ENCODE measurements around the gene IL1RAPL2. TPM values are rescaled to one million over a fixed set of nuclear protein-coding genes. Genes with fewer than 3 reads are reported as not detected.
"Not testable (repeated sequence)": the region's sequence is repeated elsewhere in the genome, so short reads cannot be mapped to it uniquely, and the experiment has no call there.

Gene IL1RAPL2
- total RNA-seq, 1 donor from 2014 or later = 1.0 TPM

GRCh38 chrX:105115596-105116320 lies 549.8 kb downstream of the IL1RAPL2 start:
- H3K9ac ChIP-seq (ENCODE audit: low read depth in 1 of 3, low read length in 3 of 3); H3K27me3 ChIP-seq (ENCODE audit: control insufficient read depth in 3 of 3, insufficient read depth in 3 of 3, low read length in 3 of 3); H3K27ac ChIP-seq (ENCODE audit: low read depth, low read length); H3K4me3 ChIP-seq (ENCODE audit: low read length in 3 of 3); H3K36me3 ChIP-seq (ENCODE audit: control insufficient read depth in 3 of 3, insufficient read depth in 3 of 3, low read length in 3 of 3); H3K9me3 ChIP-seq (ENCODE audit: control insufficient read depth in 3 of 3, low read length in 3 of 3); H3K4me1 ChIP-seq (ENCODE audit: control insufficient read depth in 3 of 3, insufficient read depth in 3 of 3, low read length in 3 of 3): not testable (repeated sequence)

- Histone ChIP-seq H3K4me1 (ENCODE audit: control insufficient read depth in 3 of 3, insufficient read depth in 3 of 3, low read length in 3 of 3) (no peaks in the 10 kb centered on the region), H3K9ac (ENCODE audit: low read depth in 1 of 3, low read length in 3 of 3) (no peak overlapping the region), H3K4me3 (ENCODE audit: low read length in 3 of 3) (no peak overlapping the region), H3K27me3 (ENCODE audit: control insufficient read depth in 3 of 3, insufficient read depth in 3 of 3, low read length in 3 of 3) (no peaks in the 10 kb centered on the region), H3K36me3 (ENCODE audit: control insufficient read depth in 3 of 3, insufficient read depth in 3 of 3, low read length in 3 of 3) (no peaks in the 10 kb centered on the region), H3K27ac (ENCODE audit: low read depth, low read length) (no peak overlapping the region), H3K9me3 (ENCODE audit: control insufficient read depth in 3 of 3, low read length in 3 of 3) (no peaks in the 10 kb centered on the region)
Observed at GRCh38 chrX:105116486-105116885, 550.5 kb downstream of the IL1RAPL2 start.

DNA sequence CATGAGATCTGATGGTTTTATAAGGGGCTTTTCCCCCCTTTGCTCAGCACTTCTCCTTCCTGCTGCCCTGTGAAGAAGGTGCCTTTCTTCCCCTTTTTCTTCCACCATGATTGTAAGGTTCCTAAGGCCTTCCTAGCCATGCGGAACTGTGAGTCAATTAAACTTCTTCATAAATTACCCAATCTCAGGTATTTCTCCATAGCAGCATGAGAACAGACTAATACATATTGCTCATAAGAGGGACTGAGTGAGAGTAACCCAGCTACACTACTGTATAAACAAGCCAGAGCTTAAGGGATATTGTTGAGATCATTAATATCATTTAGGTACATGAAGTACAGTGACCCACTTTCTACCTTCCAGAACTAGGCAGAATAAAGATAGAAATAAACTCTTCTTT lies 551.6 kb downstream of the IL1RAPL2 start:
- no peaks in the 10 kb centered on the region for H3K27me3 ChIP-seq (ENCODE audit: control insufficient read depth in 3 of 3, insufficient read depth in 3 of 3, low read length in 3 of 3)
- H3K9ac ChIP-seq (ENCODE audit: low read depth in 1 of 3, low read length in 3 of 3) = no peak overlapping the region
- no peak overlapping the region for H3K4me3 ChIP-seq (ENCODE audit: low read length in 3 of 3)
- no peak overlapping the region for H3K27ac ChIP-seq (ENCODE audit: low read depth, low read length)
- no peaks in the 10 kb centered on the region for H3K36me3 ChIP-seq (ENCODE audit: control insufficient read depth in 3 of 3, insufficient read depth in 3 of 3, low read length in 3 of 3)
- H3K9me3 ChIP-seq (ENCODE audit: control insufficient read depth in 3 of 3, low read length in 3 of 3) = no peaks in the 10 kb centered on the region
- no peaks in the 10 kb centered on the region for H3K4me1 ChIP-seq (ENCODE audit: control insufficient read depth in 3 of 3, insufficient read depth in 3 of 3, low read length in 3 of 3)

DNA sequence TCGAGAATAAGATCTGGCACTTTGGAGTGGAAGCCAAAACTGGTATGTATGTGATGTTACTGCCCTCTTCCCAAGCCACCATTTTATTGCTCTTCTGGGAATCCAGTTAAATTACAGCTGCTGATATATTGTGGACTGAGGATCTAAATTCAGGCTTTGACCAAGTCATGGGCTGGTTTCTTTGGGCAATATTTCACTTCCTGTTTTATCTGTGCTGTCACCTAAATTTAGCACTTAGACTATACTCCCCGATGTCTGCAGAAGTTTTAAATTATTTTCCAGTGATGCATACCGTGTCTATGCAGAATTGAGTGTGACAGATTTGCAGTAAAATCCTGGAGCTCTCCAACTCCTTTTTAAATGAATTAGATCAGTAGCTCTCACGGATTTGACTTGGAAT lies 554.5 kb downstream of the IL1RAPL2 start:
- Histone ChIP-seq H3K4me3 (ENCODE audit: low read length in 3 of 3) (no peak overlapping the region), H3K27me3 (ENCODE audit: control insufficient read depth in 3 of 3, insufficient read depth in 3 of 3, low read length in 3 of 3) (no peaks in the 10 kb centered on the region), H3K9ac (ENCODE audit: low read depth in 1 of 3, low read length in 3 of 3) (no peak overlapping the region), H3K4me1 (ENCODE audit: control insufficient read depth in 3 of 3, insufficient read depth in 3 of 3, low read length in 3 of 3) (no peaks in the 10 kb centered on the region), H3K9me3 (ENCODE audit: control insufficient read depth in 3 of 3, low read length in 3 of 3) (no peaks in the 10 kb centered on the region), H3K36me3 (ENCODE audit: control insufficient read depth in 3 of 3, insufficient read depth in 3 of 3, low read length in 3 of 3) (no peaks in the 10 kb centered on the region), H3K27ac (ENCODE audit: low read depth, low read length) (no peak overlapping the region)

GRCh38 chrX:105121186-105121585 lies 555.2 kb downstream of the IL1RAPL2 start:
- H3K27ac ChIP-seq (ENCODE audit: low read depth, low read length) = no peak overlapping the region
- H3K4me1 ChIP-seq (ENCODE audit: control insufficient read depth in 3 of 3, insufficient read depth in 3 of 3, low read length in 3 of 3) = no peaks in the 10 kb centered on the region
- no peaks in the 10 kb centered on the region for H3K36me3 ChIP-seq (ENCODE audit: control insufficient read depth in 3 of 3, insufficient read depth in 3 of 3, low read length in 3 of 3)
- H3K9me3 ChIP-seq (ENCODE audit: control insufficient read depth in 3 of 3, low read length in 3 of 3) = no peaks in the 10 kb centered on the region
- H3K4me3 ChIP-seq (ENCODE audit: low read length in 3 of 3) = no peak overlapping the region
- H3K27me3 ChIP-seq (ENCODE audit: control insufficient read depth in 3 of 3, insufficient read depth in 3 of 3, low read length in 3 of 3) = no peaks in the 10 kb centered on the region
- no peak overlapping the region for H3K9ac ChIP-seq (ENCODE audit: low read depth in 1 of 3, low read length in 3 of 3)

- no peak overlapping the region for H3K4me3 ChIP-seq (ENCODE audit: low read length in 3 of 3)
- no peaks in the 10 kb centered on the region for H3K27me3 ChIP-seq (ENCODE audit: control insufficient read depth in 3 of 3, insufficient read depth in 3 of 3, low read length in 3 of 3)
- no peak overlapping the region for H3K27ac ChIP-seq (ENCODE audit: low read depth, low read length)
- H3K9me3 ChIP-seq (ENCODE audit: control insufficient read depth in 3 of 3, low read length in 3 of 3) = no peaks in the 10 kb centered on the region
- H3K9ac ChIP-seq (ENCODE audit: low read depth in 1 of 3, low read length in 3 of 3) = no peak overlapping the region
- no peaks in the 10 kb centered on the region for H3K36me3 ChIP-seq (ENCODE audit: control insufficient read depth in 3 of 3, insufficient read depth in 3 of 3, low read length in 3 of 3)
- H3K4me1 ChIP-seq (ENCODE audit: control insufficient read depth in 3 of 3, insufficient read depth in 3 of 3, low read length in 3 of 3) = no peaks in the 10 kb centered on the region
Observed at GRCh38 chrX:105126201-105126600, 560.2 kb downstream of the IL1RAPL2 start.

DNA sequence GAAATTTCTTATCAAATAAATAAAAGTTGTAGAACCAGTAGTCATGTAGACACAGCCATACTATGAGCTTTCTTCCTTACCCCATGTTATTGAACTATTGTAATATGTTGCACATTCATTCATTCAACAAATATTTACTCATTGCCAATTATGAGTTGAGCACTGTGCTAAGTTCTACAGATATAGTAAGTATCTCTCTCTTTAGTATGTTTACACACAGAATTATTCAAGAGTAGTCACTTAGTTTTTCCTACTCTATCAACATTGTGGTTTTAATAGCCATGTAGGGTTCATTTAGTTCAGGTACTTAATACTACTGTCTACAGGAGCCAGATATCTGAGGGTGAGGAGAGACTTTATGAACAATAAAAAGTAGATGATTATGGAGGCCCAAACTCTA lies 568.3 kb downstream of the IL1RAPL2 start:
- no peak overlapping the region for H3K9ac ChIP-seq (ENCODE audit: low read depth in 1 of 3, low read length in 3 of 3)
- no peak overlapping the region for H3K4me3 ChIP-seq (ENCODE audit: low read length in 3 of 3)
- no peaks in the 10 kb centered on the region for H3K27me3 ChIP-seq (ENCODE audit: control insufficient read depth in 3 of 3, insufficient read depth in 3 of 3, low read length in 3 of 3)
- no peaks in the 10 kb centered on the region for H3K36me3 ChIP-seq (ENCODE audit: control insufficient read depth in 3 of 3, insufficient read depth in 3 of 3, low read length in 3 of 3)
- H3K27ac ChIP-seq (ENCODE audit: low read depth, low read length) = no peak overlapping the region
- H3K4me1 ChIP-seq (ENCODE audit: control insufficient read depth in 3 of 3, insufficient read depth in 3 of 3, low read length in 3 of 3) = no peaks in the 10 kb centered on the region
- H3K9me3 ChIP-seq (ENCODE audit: control insufficient read depth in 3 of 3, low read length in 3 of 3) = no peaks in the 10 kb centered on the region

- Histone ChIP-seq H3K27ac (ENCODE audit: low read depth, low read length) (no peak overlapping the region), H3K4me1 (ENCODE audit: control insufficient read depth in 3 of 3, insufficient read depth in 3 of 3, low read length in 3 of 3) (no peaks in the 10 kb centered on the region), H3K36me3 (ENCODE audit: control insufficient read depth in 3 of 3, insufficient read depth in 3 of 3, low read length in 3 of 3) (no peaks in the 10 kb centered on the region), H3K4me3 (ENCODE audit: low read length in 3 of 3) (no peak overlapping the region), H3K27me3 (ENCODE audit: control insufficient read depth in 3 of 3, insufficient read depth in 3 of 3, low read length in 3 of 3) (no peaks in the 10 kb centered on the region), H3K9me3 (ENCODE audit: control insufficient read depth in 3 of 3, low read length in 3 of 3) (no peaks in the 10 kb centered on the region), H3K9ac (ENCODE audit: low read depth in 1 of 3, low read length in 3 of 3) (no peak overlapping the region)
Observed at GRCh38 chrX:105136786-105137185, 570.8 kb downstream of the IL1RAPL2 start.

DNA sequence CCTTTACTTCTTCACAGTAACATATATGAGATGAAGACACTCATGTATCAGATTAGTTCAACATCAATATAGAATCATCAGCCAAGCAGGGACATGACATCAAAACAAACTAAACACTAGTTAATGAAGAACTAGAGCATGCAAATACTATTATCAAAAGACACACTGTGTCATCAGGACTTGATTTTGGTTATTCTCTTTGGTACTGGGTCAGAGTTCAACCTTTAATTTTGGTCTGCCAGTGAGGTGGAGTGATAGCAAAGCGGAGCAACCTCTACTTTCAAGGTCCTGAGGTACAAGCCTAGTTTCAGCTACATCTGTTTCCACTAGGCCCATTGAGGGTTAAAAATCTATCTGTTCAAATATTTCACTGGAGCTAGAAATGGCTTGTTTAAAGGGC lies 584.0 kb downstream of the IL1RAPL2 start:
- no peaks in the 10 kb centered on the region for H3K9me3 ChIP-seq (ENCODE audit: control insufficient read depth in 3 of 3, low read length in 3 of 3)
- no peak overlapping the region for H3K4me3 ChIP-seq (ENCODE audit: low read length in 3 of 3)
- no peak overlapping the region for H3K9ac ChIP-seq (ENCODE audit: low read depth in 1 of 3, low read length in 3 of 3)
- H3K36me3 ChIP-seq (ENCODE audit: control insufficient read depth in 3 of 3, insufficient read depth in 3 of 3, low read length in 3 of 3) = no peaks in the 10 kb centered on the region
- no peaks in the 10 kb centered on the region for H3K27me3 ChIP-seq (ENCODE audit: control insufficient read depth in 3 of 3, insufficient read depth in 3 of 3, low read length in 3 of 3)
- H3K27ac ChIP-seq (ENCODE audit: low read depth, low read length) = no peak overlapping the region
- no peaks in the 10 kb centered on the region for H3K4me1 ChIP-seq (ENCODE audit: control insufficient read depth in 3 of 3, insufficient read depth in 3 of 3, low read length in 3 of 3)

DNA sequence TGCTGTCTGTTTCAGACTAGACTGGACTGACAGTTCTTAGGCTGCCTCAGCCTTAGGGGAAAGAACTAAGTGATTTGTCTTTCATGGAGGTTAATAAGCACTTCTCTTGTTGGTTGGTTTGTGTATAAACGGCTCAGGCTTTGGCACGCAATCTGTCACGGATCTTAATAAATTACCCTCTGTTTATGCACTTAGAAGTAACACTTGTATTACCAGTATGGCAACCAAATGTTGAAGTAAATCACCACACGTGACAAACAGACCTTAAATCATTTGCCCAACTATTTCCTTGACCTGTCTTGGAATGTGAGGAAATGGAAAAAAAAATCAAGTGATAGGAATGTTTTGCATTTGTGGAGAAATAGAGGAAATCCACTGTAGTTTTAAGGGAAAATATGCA lies 584.6 kb downstream of the IL1RAPL2 start:
- Histone ChIP-seq H3K36me3 (ENCODE audit: control insufficient read depth in 3 of 3, insufficient read depth in 3 of 3, low read length in 3 of 3) (no peaks in the 10 kb centered on the region), H3K27me3 (ENCODE audit: control insufficient read depth in 3 of 3, insufficient read depth in 3 of 3, low read length in 3 of 3) (no peaks in the 10 kb centered on the region), H3K4me1 (ENCODE audit: control insufficient read depth in 3 of 3, insufficient read depth in 3 of 3, low read length in 3 of 3) (no peaks in the 10 kb centered on the region), H3K9ac (ENCODE audit: low read depth in 1 of 3, low read length in 3 of 3) (no peak overlapping the region), H3K4me3 (ENCODE audit: low read length in 3 of 3) (no peak overlapping the region), H3K9me3 (ENCODE audit: control insufficient read depth in 3 of 3, low read length in 3 of 3) (no peaks in the 10 kb centered on the region), H3K27ac (ENCODE audit: low read depth, low read length) (no peak overlapping the region)

Data from skeletal muscle tissue (tissue), 4 donors.